ENCODE results near the gene MSI1.
"Not testable (repeated sequence)": the region's sequence is repeated elsewhere in the genome, so short reads cannot be mapped to it uniquely, and the experiment has no call there.

Gene MSI1

DNA sequence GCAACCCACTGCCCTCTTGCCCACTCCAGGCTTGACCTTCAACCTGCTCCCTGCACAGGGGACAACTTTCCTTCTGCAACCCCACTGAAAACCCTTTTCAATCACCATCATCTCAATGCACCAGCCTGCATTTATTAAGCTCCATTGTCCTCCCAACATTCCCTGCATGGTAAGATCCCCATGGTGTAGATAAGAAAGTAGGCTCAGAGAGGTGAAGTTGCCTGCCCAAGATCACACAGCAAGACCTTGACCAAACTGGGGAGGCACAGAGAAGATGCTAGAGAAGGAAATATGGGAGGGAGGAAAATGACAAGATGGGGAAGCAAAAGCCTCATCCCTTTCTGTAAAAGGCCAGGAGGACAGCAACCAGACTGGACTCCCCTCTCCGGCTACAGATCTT is 9.8 kb downstream of the MSI1 start:
- DNase-seq: no peak
- intact Hi-C loops (cut with DNase I): no loop called here

DNA sequence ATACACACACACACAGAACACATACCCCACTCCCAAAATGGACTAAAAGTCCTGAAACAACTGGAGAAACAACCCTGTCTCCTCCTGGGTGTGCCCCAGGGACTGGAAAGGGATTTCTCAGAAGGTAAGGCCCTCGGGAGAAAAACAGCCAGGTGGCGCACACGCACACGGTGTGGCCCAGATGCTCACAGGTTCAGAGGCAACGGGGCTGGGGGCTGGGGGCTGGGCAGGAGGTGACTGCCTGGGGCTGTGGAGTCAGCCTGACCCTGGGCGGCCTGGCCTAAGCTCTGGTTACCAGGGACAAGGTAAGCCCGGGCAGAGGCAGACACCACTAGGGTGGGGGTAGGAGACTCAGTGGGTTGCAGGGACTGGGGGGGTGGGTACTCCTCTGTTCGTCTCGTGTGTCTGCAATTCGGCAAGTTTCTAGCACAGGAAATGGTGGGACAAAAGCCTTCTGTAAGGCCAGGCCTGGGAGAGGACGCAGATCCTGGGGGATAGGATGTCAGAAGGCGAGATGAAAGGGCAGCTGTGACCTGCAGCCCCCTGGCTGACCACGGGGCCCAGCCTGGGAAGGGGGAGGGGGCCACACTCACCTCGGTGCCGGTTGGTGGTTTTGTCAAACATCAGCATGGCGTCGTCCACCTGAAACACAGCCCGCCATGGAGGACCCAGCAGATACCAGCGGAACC is 10.4 kb downstream of the MSI1 start:
- intact Hi-C loops (cut with DNase I): no loop called here
- DNase-seq: peak in 2 of 10 donors; percentile 59 to 63

DNA sequence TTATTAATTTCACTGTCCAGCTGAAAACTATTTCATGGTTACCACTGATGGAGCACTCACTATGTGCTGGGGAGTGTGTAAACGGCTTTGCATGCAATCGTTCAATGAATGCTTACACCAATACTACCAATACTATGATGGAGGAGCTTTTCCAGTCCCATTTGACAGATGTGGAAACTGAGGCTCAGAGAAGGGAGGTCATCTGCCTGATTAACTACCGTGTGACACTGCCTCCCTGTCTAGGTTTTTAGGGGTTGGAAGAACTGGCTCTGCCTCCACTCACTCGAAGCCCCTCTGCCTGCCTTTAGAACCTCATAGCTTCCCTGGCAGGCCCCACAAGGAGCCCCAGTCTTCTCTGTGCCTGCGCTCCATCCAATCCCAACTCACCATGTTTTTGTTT is 11.9 kb downstream of the MSI1 start:
- DNase-seq: peak in 1 of 10 donors; percentile 26
- intact Hi-C loops (cut with DNase I): no loop called here

DNA sequence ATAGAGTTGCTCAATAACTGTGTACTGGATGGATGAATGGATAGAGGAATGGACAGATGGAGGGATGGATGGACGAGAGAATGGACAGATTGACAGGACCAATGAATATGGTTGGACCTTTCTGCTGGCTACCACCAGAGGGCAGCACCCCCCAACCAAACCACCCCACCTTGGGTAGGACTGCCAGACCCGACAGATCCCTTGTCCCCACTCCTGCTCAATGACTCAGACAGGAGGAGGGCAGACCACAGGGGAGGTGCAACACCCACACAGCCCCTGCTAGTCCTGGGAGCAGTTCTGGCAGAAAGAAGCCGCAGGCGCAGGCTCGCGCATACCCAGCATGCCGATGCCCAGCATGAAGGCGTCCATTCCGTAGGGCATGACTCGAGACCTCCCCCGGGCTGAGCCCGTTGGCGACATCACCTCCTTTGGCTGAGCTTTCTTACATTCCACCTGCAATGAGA is 12.4 kb downstream of the MSI1 start:
- intact Hi-C loops (cut with DNase I): loop anchor here (1.0 kb wide), 1 partner anchor 74 kb away; no protein-coding TSS in a partner anchor

DNA sequence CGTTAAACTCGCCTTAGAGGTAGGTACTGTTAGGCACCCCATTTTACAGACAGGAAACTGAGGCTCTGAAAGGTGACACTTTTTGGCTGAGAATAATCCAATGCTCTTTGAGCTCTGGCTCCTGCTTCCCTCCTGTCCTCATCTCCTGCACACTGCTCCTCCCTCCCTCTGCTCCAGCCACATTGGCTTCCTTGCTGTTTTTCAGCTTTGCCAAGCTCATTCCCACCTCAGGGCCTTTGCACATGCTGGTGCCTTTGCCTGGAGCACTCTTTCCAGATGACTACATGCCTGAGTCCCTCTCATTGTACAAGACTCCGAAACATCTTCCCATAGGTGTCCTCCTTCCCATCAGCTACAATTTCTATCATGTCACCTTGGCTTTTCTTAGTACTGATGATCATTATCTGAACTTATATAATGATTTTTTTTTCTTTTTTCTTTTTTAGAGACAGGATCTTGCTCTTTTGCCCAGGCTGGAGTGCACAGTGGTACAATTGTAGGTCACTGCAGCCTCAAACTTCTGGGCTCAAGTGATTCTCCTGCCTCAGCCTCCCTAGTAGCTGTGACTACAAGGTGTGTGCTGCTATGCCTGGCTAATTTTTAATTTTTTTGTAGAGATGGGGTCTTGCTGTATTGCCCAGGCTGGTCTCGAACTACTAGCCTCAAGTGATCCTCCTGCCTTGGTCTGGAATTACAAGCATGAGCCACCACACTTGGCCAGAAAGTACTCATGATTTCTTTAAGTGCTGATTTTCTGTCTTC is 15.2 kb downstream of the MSI1 start:
- peak in 1 of 10 donors; percentile 8 for DNase-seq
- intact Hi-C loops (cut with DNase I): no loop called here

More for the DNA sequence above, 12.4 kb downstream of the MSI1 start:
- peak; percentile 71 to 98 (median 84) for DNase-seq

DNA sequence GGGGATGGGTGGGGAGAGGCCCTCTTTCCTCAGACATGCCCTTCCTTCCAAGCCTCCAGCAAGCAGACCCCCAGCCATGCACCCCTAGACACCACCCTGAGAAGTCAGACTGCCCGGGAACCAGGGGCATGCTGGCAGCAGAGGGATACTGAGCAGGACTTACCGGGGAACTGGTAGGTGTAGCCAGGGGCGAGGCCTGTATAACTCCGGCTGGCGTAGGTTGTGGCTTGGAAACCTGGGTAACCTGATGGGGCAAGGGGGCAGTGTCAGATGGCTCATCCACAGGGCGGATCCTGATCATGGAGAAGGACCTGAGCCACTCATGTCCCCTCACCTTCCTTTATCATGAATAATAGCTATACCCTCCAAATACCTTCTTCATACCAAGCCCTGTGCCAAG is 15.8 kb downstream of the MSI1 start:
- intact Hi-C loops (cut with DNase I): no loop called here
- DNase-seq: peak in 2 of 10 donors; percentile 17 to 51

DNA sequence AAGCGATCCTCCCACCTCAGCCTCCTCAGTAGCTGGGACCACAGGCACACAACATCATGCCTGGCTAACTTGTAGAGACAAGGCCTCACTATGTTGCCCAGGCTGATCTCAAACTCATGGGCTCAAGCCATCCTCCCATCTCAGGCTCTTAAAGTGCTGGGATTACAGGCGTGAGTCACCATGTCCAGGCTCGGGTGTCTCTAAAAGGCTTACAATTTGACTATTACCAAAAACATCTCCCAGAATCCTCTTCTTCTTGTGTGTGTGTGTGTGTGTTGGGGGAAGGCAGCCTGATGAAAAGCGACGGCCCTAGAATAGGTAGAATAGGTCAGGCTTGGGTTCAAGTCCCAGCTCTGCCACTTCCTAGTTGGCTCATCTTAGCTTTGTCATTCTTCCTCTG is 16.8 kb downstream of the MSI1 start:
- DNase-seq: peak in 1 of 10 donors; percentile 39
- intact Hi-C loops (cut with DNase I): no loop called here

DNA sequence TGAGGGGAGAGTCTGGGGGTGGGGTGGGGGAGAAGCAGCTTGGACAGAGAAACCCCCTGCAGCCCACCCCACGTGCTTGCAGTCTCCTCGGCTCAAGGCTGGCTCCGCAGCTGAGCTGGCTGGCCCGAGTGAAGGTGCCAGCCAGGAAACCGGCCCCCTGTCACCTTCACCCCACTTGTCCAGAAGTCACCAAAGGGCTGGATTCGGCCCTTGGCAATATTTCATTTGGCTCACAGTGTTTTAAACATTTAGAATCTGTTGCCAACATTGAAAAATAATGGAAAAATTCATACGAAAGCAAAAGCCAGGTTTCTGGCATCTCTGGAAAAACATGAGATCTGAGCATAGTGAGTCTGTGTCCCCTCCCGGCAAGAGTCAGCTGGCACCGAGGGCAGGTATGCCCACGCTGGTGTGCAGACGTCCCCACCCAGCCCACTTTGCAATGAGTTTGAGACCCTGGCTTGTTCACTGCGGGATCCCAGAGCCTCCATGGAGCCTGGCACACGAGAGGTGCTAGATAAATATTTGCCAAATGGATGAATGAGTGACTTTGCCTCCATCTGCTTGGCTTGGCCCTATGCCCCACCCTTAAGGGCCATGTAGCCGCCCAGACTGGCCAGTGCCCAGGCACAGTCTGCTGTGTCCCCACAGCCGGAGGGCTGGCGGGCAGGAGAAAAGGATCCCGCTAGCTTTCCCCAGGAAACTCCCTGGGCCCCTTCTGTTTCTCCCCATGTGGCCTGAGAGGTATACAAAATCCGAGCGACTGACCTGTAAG is 18.2 kb downstream of the MSI1 start:
- peak in 2 of 10 donors; percentile 47 to 78 for DNase-seq
- intact Hi-C loops (cut with DNase I): no loop called here

DNA sequence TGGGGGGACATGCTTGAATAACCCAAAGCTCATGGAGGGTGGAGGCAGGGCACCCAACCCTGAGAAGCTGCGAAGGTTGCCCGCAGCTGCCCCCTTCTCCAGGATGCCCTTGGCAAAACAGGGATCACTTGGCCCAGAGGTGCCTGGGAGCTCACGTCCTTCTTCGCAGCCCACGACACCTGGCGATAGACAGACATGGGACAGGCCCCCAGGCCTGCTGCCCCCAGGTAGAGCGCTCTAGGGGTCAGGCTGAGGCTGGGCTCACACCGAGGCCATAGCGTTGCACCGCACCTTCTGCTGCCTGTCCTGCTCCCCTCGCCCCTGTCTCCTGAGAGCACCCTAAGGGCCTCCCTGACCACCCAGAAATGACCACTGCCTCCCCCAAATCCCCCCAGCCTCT is 21.2 kb downstream of the MSI1 start:
- peak in 3 of 10 donors; percentile 14 to 65 (median 62) for DNase-seq
- intact Hi-C loops (cut with DNase I): no loop called here

DNA sequence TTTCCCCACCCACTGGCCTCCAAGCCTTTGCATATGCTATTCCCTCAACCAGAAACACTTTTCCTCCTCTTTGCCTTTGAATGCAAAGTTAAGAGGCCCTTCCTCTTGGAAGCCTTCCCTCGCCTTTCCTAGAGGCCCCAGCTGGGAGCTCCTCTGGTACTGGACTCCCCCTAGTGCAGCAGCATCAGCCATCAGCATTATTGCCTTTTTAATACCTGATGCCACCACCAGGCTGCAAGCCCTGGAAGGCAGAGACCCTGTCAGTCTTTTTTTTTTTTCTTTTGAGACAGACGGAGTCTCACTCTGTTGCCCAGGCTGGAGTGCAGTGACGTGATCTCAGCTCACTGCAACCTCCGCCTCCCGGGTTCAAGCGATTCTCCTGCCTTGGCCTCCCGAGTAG is 22.3 kb downstream of the MSI1 start:
- DNase-seq: peak in 2 of 10 donors; percentile 9 to 34
- intact Hi-C loops (cut with DNase I): no loop called here

DNA sequence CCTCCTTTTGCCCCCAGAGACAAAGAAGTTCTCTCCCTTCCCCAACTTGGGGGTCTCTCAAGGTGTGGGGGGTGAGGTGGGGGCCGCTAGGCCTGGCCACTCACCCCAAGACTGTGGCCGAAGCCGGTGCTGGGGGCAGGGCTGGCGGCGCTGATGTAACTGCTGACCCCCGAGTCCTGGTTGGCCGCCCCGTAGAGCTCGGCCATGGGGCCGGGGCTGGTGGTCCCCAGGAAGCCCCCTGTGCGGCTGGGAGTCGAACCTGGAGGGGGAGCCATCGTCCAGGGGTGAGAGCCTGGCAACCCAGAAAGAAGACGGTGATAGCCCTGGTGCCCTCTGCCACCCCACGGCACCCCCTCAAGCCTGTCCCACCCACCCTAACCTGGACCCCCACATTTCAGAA is 22.9 kb downstream of the MSI1 start:
- intact Hi-C loops (cut with DNase I): no loop called here
- DNase-seq: peak in 3 of 10 donors; percentile 25 to 71 (median 59)

DNA sequence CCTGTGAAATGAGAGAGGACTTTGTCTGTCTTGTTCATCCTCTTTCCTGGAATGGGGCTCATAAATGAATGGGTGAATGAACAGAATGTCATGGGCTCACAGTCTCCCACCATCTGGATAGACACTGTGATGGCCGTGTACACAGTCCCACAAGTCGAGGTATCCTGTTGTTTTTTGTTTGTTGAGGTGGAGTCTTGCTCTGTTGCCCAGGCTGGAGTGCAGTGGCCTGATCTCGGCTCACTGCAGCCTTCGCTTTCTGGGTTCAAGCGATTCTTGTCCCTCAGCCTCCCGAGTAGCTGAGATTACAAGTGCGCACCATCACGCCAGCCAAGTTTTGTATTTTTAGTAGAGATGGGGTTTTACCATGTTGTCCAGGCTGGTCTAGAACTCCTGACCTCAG is 25.3 kb downstream of the MSI1 start:
- intact Hi-C loops (cut with DNase I): no loop called here
- DNase-seq: peak in 2 of 10 donors; percentile 29 to 39

DNA sequence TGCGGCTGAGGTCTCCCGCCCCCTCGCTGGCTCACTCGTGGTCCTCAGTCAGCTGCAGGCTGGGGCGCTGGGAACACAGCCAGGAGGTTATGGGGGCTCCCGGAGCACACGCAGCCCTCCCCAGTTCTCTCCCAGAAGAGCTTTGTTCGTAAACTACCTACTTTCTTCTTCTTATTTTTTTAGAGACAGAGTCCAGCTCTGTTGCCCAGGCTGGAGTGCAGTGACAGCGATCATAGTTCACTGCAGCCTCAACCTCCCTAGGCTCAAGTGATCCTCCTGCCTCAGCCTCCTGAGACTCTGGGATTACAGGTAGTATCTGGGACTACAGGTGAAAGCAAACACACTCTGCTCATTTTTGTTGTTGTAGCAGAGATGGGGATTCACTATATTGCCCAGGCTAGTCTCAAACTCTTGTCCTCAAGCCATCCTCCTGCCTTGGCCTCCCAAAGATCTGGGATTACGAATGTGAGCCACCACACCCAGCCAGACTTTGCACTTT is 25.9 kb downstream of the MSI1 start:
- DNase-seq: peak in 3 of 10 donors; percentile 12 to 61 (median 44)
- intact Hi-C loops (cut with DNase I): no loop called here

DNA sequence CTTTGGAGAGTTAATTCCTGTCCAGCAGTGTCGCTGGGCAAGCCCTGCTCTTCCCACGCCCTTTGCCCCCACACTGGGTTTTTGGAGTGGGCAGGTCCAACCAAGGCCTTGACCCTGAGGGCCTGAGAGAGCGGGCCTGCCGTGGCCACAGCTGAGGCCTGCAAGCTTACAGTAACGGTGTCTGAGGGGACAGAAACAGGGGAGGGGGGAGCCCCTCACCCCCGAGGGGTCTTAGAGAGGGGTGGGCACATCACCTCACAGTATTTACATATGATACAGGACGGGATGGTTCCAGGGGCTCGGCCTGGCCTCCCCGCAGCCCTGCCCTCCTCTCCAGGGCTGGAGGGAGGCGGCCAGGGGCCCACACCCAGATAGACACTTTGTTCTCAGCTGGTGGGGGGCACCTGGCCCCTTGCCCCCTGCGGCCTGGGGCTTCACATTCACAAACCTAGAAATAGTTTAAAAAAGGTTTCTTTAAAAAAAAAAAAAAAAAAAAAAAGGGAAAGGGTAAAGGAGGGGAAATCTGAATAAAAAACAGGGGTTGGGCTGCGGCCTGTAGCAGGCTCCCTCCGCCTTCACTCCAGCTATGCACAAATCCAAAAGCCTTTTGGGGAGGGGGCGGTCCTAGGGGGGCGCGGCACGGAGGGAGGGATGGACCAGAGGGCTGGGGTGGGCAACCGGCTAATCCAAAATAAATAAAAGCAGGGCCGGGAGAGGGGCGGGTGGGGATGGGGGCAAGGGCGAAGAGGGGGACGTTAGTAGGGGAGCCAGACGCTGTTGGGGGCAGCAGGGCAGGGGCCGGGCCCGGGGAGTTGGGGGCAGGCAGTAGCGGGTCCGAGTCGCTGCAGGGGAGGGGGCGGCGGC is 26.6 kb downstream of the MSI1 start:
- intact Hi-C loops (cut with DNase I): no loop called here
- peak in 3 of 10 donors; percentile 25 to 59 (median 57) for DNase-seq

DNA sequence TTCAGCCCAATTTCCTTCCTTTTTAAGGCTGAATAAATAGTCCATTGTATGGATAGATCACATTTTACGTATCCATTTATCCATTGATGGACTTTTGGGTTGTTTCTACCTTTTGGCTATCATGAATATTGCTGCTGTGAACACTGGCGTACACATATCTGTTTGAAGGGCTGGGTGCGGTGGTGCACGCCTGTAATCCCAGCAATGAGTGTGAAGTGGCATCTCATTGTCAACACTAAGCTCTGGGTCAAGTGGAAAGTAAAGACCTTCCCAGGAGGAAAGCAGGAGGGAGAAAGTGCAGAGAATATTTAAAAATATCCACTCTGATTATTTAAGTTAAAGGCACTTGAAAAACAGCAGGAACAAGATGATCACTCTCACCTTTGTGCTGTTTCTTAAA is 29.7 kb downstream of the MSI1 start:
- intact Hi-C loops (cut with DNase I): no loop called here
- peak in 1 of 10 donors; percentile 12 for DNase-seq

DNA sequence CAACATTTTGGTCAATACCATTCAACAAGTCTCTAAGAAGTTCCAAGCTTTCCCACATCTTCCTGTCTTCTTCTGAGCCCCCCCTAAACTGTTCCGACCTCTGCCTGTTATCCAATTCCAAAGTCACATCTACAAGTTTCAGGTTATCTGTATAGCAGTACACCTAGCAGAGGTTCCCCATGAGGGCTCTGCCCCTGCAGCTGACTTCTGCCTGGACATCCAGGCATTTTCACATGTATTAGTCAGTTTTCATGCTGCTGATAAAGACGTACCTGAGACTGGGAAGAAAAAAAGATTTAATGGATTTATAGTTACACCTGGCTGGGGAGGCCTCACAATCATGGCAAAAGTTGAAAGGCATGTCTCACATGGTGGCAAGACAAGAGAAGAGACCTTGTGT is 31.2 kb downstream of the MSI1 start:
- intact Hi-C loops (cut with DNase I): no loop called here
- peak in 1 of 10 donors; percentile 13 for DNase-seq

DNA sequence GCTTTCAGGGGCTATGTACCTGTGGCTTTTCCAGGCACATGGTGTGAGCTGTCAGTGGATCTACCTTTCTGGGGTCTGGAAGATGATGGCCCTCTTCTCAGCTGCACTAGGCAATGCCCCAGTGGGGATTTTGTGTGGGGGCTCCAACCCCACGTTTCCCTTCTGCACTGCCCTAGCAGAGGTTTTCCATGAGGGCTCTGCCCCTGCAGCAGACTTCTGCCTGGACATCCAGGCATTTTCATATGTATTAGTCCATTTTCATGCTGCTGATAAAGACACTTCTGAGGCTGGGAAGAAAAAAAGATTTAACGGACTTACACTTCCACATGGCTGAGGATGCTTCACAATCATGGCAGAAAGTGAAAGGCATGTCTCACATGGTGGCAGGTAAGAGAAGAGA is 32.6 kb downstream of the MSI1 start:
- DNase-seq; intact Hi-C loops (cut with DNase I): not testable (repeated sequence)

DNA sequence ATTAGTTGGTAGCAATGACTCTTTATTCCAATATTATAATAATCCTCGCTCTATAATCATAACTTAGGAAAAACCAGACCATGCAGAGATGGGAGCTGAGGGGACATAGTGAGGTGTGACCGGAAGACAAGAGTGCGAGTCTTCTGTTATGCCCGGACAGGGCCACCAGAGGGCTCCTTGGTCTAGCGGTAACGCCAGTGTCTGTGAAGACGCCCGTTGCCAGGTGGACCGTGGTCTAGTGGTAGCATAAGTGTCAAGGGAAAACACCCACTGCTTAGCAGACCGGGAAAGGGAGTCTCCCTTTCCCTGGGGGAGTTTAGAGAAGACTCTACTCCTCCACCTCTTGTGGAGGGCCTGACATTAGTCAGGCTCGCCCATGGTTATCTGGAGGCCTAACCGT is 33.5 kb downstream of the MSI1 start:
- DNase-seq: peak in 7 of 10 donors; percentile 19 to 86 (median 35)

DNA sequence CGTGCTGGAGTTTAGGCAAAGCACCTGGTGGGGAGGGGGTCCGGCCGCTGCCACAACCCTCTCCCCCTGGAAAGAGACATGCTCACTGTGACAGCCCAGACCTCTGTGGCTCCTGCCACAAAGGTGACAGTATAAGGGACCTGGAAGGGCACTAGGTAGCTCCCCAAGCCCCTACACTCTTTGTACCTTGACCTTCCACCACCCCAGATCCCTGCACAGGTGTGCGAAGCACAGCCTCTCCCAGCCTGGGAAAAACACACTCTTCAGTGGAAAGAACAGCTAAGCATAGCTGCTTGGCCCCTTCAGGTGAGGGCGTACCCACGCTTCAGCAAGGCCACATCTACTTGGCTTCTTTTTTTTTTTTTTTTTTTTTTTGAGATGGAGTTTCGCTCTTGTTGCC is 36.4 kb downstream of the MSI1 start:
- intact Hi-C loops (cut with DNase I): no loop called here

More for the DNA sequence above, 33.5 kb downstream of the MSI1 start:
- intact Hi-C loops (cut with DNase I): not testable (repeated sequence)

DNA sequence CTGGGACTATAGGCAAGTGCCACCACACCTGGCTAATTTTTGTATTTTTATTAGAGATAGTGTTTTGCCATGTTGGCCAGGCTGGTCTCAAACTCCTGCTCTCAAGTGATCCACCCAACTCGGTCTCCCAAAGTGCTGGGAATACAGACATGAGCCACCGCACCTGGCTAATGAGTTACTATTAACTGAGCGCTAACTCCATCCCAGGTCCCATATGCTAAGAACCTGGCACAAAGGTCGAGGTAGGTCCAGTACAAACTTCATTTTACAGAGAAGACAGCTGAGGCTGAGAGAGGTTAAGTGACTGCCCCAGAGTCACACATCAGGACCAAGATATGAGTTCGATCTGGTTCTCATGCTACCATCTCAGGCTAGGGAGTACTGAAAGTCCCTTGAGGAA is 36.9 kb downstream of the MSI1 start:
- peak in 2 of 10 donors; percentile 16 to 43 for DNase-seq
- intact Hi-C loops (cut with DNase I): no loop called here

More for the DNA sequence above, 36.4 kb downstream of the MSI1 start:
- peak in 2 of 10 donors; percentile 17 to 57 for DNase-seq

Data from posterior cingulate gyrus (tissue), 11 donors.